Measurements from ENCODE around the gene OBP2B.
"Not testable (repeated sequence)": the region's sequence is repeated elsewhere in the genome, so short reads cannot be mapped to it uniquely, and the experiment has no call there.

OBP2B gene

DNA sequence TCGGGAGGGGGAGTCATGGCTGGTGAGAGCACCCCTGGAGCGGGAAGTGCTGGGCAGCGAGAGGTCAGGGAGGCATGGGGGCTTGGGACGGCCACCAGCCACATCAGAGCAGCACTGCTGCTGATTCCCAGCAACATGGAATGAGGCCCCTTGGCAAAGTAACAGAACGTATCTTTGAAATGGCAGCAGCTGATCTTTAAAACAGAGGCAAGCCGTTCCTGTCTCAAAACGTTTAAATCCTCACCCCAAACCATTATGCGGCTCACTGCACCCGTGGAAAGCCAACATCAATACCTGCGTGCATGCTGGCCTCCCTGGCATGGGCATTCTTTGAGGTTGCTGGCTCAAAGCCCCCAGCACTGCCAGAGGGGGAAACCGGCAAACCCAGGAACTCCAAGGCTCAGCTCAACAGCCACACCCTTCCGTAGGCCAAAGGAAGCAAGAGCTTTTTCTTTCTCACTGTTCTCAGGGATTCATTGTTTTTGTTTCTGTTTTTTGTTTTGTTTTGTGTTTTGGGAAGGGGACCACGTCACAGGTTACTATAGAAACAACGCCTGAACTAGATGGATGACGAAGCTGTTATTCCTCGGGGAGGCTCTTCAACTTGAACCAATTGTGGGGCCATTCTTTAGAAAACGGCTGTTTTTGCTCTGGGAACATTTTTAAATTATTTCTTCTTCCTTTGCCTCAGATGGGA is 28.1 kb upstream of the OBP2B start:
- no peak for DNase-seq

DNA sequence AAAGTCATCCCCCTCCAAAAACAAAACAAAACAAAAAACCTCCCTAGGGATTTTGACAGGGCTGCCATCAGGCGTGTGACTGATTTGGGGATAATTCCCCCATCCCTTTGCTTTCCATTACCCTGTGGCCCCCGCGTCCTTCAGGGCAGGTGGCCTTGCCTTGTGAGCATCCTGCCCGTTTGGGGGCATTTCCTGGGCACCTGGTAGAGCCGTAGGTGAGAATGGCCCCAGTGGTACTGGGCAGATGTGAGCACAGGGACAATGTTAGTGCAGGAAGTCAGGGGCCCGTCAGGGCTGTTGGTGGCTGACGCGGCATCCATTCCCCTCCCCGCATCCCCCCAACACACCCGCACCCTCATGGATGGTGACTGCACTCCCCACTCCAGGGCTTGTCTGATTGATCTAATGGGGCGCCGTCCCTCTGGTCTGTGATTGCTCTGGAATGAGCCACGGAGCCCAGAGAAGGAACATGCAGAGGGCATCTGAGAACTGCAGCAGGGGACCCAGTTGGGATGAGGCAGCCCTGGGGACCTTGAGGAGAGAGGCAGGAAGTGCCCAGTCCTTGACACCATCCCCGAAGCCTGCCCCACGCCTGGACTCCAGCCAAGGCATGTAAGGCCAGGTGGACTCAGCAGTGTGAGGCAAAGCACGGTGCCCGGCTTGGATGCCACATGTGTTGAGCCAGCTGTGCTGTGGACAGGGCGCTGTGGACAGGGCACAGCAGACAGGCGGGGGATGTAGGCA is 27.4 kb upstream of the OBP2B start:
- DNase-seq: not testable (repeated sequence)

DNA sequence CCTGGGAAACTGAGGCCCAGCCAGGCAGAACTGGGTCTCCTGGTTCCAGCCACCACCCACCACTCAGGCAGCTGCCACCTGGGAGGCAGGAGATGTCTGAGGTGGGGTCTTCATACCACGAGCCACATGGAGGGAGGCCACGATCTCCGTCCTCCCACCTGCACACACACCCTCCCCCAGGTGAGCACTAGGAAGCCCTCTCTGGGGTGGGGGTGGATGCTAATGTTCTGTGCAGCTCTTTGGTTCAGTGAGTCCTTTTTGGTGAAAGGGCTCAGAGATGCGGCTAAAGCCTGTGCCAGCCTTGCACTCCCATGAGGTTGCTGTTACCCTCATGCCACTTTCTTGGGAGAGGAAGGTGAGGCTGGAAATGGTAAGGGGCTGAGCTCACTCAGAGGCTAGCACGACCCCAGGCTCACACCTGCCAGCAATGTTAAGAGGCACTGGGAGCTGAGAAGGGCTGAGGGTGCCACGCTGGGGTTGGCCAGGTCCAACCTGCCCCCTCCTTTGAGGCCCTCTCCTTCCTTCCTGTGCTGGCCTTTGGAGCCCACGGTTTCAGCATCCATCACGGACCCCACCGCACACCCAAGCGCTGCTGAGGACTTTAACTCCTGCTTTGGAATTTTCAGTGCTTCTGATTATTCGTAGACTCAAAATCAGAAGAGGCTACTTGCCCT is 26.6 kb upstream of the OBP2B start:
- no peak for DNase-seq

DNA sequence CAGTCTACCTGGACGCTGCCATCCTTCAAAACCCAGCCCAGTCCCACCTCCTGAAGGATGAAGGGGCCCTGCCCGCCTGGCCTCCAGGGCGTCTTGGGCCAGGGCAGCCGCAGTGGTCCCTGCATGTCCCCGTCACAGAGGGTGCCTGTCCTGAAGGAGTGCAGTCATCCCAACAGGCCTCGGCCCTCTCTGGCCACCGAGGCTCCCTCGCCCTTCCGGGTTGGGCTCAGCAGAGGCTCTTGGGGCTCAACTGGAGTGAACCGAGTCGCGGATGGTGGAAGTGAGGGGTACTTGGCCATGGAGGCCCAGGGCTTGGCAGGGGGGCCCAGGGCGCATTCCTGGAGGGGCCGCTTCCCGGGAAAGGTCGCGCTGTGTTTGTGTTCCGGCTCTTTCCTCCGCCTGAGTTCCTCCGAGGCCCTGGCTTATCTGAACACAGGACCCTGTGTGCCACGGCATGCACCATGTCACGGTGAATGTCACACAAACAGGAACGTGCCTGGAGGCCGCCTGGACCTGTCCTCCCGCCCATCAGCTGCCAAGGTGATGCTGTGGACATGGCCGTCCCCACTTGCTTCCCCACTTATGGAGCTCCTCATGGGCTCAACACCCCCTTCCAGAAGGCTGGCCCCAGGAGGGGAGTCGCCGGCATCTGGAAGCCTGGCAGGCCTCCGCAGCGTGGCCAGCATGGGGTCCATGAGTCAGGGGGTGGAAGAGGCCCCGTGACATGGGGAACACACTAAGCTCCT is 25.7 kb upstream of the OBP2B start:
- DNase-seq: no peak

DNA sequence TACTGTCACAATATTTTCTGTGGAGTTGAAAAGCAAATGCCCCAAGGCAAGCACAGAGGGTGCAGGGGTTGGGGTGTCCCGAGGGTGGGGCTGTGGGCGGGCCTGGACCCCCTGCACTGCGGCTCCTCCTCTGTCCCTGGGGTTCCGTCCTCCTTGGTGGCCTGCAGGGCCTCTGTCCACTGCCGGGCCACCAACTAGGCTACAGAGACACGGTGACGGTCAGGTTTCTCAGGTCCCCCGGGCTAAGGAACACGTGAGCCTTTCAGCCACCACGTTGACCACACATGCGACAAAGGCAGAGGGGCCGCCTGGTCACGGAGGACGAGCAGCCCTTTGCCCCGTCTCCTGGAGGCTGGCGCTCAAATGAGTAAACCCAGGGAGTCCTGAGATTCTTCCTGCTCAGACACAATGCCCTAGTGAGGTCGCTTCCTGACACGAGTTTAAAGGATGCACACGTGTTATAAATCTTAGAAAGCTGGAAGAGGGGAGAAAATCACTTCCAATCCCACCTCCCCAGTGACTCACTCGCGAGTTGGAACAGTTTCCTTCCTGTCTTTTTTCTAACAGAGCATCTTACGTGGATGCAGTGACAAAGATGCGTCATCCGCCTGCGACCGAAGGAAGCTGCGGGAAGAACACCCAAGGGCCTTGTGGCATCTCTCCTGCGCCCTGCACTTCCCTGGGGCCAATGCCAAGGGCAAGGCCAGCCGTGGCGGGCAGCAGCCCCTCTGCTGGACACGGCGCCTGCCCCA is 24.8 kb upstream of the OBP2B start:
- DNase-seq: no peak

DNA sequence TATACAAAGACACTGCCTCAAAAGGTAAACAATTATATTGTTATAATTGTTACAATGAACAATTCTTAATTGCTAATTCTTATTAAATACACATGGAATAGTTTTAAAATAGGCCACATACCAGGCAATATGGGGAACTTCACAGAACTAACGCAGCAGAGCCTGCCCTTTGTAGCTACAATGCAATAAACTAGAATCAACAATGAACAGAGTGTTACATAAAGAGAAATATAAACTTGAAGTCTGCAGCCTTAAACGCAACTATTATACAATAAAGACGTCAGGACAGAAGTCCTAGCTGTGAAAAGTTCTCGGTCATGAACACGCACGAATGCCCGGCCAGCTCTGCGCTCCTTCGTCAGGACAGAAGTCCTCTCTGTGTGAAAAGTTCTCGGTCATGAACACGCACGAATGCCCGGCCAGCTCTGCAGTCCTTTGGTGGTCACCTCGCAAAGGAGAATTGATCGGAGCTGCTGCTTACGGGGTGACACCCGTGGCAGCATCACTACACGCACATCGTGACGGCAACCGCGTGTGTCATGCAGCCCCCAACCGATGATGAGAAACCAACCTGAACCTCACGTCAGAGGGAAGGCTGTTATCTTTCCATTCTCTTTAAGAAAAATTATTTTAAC is 23.0 kb upstream of the OBP2B start:
- not testable (repeated sequence) for DNase-seq

DNA sequence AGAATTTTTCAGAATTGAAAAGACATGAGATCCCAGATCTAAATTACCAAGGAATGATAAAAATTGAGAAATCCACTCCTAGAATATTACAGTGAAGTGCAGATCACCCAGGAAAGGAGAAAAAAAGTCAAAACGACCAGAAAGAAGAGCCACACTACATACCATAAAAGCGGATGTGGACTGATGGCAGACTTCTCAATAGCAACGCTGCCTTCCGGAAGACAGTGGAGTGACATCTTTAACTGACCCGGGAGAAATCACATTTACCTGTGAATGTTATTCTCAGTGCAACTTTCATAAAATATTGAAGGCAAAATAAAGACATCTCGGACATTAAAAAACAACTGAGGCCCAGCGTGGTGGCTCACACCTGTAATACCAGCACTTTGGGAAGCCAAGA is 21.5 kb upstream of the OBP2B start:
- DNase-seq: not testable (repeated sequence)

DNA sequence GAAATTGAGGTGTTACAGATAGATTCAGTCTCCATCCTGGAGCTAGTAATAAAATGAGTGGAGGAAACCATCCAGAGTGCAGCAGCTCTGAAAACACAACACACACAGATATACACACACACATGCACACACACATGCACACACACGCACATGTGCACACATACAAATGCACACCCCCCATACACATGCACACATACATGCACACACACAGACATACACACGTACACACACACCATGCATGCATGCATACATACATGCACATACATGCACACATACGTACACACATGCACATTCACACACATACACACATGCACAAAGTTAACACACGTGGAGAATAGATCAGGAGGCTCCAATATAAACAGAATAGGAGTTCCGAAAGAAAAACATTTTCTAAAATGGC is 21.0 kb upstream of the OBP2B start:
- no peak for DNase-seq

DNA sequence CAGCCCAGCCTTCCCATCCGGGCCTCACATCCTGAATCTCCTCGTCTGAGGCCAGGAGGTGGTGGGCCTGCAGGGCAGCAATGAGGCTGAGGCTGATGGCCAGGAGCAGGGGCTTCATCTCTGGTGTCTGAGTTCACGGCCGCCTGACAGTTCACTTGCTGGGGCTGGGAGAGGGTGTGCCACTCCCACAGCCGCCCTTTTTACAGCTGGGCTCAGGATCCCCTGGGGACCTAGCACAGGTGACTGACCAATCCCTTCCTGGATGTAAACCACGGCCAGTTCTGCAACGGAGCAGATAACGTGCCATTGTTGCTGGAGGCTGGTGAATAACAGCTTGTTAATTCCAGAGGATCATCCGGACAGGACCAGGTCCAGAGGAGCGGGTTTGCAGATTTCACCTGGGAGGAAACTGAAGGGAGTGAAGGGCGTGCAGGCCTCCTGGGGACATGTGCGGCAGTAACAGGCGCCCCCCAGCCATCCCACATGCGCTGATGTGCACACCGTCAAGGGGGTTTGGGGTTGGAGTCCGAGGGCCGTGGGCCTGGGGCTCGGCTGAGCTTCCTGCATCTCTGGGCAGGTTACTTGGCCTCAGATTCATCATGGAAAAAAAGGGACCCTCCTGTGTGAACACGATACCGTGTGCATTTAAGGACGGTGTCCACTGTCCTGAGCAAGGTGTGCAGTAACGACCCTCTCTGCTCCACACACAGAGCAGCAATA is 19.6 kb upstream of the OBP2B start:
- DNase-seq: not testable (repeated sequence)

DNA sequence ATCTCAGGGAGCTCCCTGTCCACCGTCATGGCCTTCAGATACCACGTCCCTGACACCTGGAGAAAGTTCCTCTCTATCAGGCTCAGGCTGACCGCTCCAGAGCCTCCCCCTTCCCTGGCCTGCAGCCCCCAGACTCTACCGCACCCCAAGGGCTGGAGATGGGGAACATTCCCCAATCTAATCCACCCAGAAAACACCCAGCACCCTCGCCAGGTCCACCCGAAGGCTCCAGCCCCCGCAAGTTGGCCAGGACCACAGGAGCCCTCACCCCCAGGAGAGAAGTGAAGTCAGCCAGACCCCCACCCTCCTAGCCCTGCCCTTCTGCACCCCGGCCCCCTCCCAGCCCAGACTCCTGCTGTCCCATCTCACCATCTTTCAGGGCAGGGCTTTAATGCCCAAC is 18.9 kb upstream of the OBP2B start:
- DNase-seq: not testable (repeated sequence)

DNA sequence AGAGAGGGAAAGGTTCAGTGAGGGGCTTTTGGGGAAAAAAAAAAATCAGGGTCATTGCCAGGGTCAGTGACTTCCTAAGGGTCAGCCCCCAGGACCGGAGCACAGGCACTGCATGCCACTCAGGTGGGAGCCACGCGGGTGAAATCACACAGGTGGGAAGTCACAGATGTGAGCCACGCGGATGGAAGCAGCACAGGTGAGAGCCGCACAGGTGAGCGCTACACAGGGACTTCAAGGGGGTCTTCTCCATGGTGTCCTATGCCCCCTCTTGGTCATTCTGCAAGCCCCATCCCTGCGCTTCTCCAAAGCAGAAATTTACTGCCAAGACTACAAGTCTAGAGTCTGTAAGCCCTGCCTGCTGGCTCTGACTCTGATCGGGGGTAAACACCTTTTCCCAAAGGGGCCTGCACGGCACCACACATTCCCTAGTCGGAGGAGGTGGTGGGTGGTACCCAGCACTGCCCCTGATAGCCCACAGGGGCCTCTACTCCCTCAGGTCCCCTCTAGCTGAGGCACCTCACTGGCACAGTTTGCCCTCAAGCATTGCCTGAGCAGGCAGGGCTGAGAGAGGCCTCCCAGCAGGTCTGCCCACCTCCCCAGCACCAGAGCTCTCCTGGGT is 18.3 kb upstream of the OBP2B start:
- DNase-seq: no peak

DNA sequence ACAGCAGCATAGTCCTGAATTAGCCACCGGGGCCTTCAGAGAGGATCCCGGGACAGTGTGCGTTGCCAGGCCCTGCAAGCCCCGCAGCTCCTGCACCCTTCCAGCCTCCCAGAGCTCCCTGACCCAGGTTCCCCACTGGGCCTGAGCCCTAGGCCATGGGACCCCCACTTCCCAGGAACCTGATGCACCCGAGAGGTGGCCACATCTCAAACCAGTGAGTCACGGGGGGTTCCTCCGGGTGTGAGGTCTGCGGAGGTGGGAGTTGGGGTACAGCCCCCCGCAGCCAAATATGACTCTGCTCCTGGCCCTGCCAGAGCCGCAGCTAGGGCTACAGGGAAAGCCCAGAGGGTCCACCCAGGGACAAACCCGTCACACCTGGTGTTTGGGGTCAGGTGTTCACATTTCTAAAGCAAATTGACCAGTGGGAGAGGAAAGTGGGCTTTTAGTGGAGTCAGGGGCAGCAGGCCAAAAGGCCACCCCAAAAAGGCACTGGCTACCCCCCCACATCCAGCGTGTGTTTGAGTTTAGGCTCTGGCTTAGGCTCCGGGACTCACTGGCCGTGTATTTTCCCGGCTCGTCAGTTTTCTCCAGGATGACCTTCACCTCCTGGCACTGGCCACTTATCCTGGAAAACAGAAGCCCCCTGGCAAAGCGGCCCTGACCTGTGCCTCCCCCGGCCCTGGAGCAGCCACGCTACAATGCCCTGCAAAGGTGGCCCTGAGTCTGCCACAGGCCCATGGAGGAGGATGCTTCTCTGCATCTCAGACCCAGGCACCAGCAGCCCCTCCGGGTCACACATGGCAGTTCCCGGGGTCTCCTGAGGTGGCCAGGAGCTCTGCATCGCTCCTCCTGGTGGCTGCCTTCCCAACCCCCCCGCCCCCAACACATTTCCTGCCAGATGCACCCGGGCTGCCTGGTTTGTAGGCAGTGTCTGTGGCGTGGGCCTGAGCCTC is 17.4 kb upstream of the OBP2B start:
- no peak for DNase-seq

DNA sequence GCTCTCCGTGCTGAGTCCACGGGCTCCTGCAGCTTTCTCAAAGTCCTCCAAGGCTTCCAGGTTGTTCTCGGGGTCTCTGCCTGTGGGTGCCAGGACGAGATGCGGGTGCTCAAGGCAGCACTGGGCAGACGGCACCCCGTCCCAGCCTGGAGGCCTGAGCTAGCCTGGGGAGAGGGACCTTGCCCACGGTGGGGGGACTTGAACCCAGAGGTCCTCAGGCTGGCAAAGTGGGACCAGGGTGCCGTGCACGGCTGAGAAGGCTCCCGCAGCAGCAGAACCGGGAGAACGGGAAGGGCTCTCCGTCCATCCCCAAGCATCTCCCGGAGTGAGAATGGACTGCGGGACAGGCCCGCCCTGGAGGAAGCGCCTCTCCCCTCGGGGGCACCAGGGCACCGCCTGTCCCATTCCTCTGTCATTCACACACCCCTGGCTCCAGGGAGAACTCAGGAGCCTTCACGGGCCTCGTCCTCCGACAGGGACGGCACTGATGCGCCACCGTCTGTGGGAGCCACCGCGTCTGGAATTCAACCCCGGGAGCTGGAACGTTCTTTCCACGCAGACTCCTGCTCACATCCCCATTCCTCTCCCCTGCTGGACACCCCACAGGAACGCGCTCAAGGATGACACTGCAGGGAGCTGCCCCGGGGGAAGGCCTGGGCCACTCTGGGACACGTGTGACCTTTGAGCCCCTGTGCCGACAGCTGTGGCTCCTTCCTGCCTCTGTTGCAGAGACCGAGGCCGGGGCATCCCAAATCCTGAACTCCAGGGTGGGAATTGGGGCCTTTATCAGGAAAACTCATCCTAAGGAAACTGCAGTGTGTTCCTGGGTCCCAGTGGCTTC is 16.3 kb upstream of the OBP2B start:
- no peak for DNase-seq

DNA sequence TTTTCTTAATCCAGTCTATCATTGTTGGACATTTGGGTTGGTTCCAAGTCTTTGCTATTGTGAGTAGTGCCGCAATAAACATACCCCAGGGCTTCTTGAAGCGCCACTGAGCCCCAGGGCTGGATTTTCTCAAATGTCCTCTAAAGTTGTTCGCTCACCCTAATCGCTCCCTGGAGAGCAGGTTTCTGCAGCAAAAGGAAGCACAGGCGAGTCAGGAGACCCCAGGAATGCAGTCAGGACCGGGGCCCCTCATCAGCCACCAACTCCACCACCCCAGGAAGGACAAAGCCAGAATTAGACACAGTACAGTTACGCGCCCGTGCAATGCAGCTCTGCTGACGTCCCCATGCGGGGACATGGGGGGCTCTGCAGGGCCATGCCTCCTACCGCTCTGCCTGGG is 15.7 kb upstream of the OBP2B start:
- DNase-seq: no peak

DNA sequence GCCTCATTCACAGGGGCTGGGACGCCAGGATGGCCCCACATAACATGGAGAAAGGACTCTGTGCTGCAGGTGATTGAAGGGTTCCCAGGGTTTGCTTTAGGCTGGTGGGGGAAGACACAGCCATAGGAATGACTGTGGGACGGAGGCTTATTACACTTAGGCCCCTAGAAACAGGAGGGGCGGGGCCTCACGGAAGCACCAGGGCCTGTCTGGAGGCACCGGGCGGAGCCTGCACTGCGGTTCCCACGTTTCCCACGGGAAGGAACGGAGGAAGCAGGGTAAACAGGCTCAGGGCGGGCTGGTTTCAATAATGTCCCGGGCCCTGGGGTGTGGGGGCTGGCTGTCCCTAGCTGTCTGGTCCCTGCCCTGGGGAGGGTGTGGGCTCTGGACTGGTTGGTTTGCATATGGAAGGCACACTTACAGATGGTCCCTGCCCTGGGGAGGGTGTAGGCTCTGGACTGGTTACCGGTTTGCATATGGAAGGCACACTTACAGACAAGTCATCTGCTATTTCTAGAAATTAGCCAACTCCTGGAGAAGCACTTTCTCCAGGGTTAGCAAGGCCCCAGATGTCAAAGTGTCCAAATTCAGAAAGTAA is 14.2 kb upstream of the OBP2B start:
- not testable (repeated sequence) for DNase-seq

DNA sequence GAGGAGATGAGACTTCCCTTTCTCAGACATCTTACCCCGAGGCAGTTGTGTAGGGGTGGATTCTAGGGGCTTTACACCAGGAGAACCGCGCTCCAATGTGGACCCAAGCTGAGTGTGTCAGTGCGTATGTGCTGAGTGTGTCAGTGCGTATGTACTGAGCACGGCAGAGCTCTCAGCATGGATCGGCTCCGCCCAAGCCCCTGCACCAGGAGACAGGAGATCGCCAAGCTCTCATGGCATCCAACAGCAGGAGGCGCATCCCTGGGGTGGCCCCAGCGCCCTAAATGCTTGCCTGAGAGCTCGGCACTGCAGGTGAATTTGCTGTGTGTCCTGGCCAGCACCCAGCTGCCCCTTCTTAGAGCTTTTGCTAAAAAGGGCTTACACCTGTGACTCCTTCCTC is 12.9 kb upstream of the OBP2B start:
- not testable (repeated sequence) for DNase-seq

DNA sequence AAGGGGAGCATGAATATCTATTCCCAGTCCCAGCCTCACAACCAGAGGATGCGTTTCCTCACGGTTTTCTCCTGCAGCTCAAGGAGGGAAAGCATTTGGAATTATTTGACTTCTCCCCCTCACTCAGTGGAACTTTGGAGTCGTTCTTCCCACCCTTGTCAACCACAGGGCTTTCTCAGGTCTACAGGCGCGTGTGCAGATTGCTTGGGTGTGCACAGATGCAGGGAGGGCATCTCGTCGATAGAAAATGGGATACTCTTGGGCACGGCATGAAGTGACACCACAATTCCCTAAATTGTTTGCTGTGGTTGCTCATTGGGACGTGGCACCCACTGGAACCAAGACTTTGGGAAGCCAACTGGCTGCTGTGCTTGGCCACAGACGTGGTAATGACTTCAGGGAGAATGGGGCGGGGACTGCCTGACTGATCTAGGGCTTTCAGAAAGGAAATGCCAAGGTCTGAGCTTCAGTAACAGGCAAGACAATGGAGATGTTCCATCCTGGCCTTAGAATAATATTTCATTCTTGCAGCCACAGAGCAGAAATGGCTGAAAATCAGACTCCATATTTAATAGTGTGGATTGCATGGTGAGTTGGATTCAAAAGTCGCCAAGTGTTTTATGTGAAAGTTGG is 12.2 kb upstream of the OBP2B start:
- no peak for DNase-seq

Measured in activated CD4-positive, alpha-beta T cell treated with anti-CD3 and anti-CD28 coated beads for 1 hour (primary cell).